Lower lobe of right lung (tissue), 2 donors: ENCODE data around the gene NKAIN1. TPM values are rescaled to one million over a fixed set of nuclear protein-coding genes. Genes with fewer than 3 reads are reported as not detected.

Experiments used
- ATAC-seq, 2 donors: fragments of 200-7000 bp; cut with Tn5 transposase; one replicate each; pipeline ENCODE4 v1.9.1; 2020 to 2022; ENCODE audit warnings: mild to moderate bottlenecking in 2 of 2, moderate library complexity in 2 of 2
- DNase-seq: peaks from one replicate; pipeline ENCODE4 v3.0.0-alpha.2; 2020
- H3K27ac ChIP-seq: fragments of 200-600 bp; one replicate; pipeline ENCODE4 v1.8.0; 2022
- H3K27me3 ChIP-seq: fragments of 200-600 bp; one replicate; pipeline ENCODE4 v1.8.0; 2022; ENCODE audit warnings: low read depth
- H3K36me3 ChIP-seq: fragments of 200-600 bp; one replicate; pipeline ENCODE4 v1.8.0; 2022; ENCODE audit warnings: mild to moderate bottlenecking
- H3K4me1 ChIP-seq: fragments of 200-600 bp; one replicate; pipeline ENCODE4 v1.8.0; 2022
- H3K4me3 ChIP-seq: fragments of 200-600 bp; one replicate; pipeline ENCODE4 v1.8.0; 2022; ENCODE audit warnings: mild to moderate bottlenecking
- H3K9me3 ChIP-seq: fragments of 200-600 bp; one replicate; pipeline ENCODE4 v1.8.0; 2022
- CTCF ChIP-seq: fragments of 200-600 bp; IDR thresholded peaks from one replicate; pipeline ENCODE4 v1.8.0; 2022; ENCODE audit warnings: antibody characterized with exemption, mild to moderate bottlenecking
- intact Hi-C: fragments of 100-400 bp; cut with DNase I; formaldehyde crosslinking; loops from one replicate; pipeline ENCODE4 v1.11.0; 2022
- total RNA-seq: library from RNA; stranded (reverse); fragmentation: NEBNext Ultra II Directional; extraction: Animal tissue kit (Norgen Biotek cat#: 25700); gene quantifications from one replicate; pipeline ENCODE4 v1.2.1, GENCODE V29; 2021
- donor health status: DM: no; HTN: yes; CAD: no; lungs with severe emphysema.

NKAIN1 gene
- total RNA-seq, 1 donor from 2014 or later = not detected

DNA sequence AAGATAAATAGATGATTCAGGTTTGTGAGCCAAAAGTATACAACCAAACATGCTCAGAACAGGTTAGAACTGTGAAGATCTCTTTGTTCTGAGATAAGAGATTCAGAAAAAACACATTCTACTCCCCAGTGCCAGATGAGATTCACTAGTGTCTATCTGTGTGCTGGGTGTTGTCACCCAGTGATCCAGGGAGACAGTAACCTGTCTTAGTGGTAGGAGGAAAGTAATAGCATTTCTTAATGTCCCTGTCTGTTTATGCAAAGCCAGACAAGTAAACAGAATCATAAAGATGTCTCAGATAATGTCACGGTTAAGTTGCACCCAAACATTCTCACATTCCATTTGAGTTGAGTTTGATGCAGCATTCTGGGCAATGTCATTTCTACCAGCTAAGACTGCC is 18.9 kb upstream of the NKAIN1 start:
- intact Hi-C loops = no loop called here
- TF ChIP-seq CTCF = no peak
- DNase-seq (no peak), ATAC-seq (no peak)
- Histone ChIP-seq H3K27me3 (no peaks in the 10 kb centered on the region), H3K36me3 (peaks cover 66% of the 10 kb centered on the region), H3K4me3 (no peak overlapping the region), H3K9me3 (no peaks in the 10 kb centered on the region), H3K27ac (no peak overlapping the region), H3K4me1 (no peaks in the 10 kb centered on the region)

GRCh38 chr1:31257213-31257612 is 17.5 kb upstream of the NKAIN1 start:
- DNase-seq (no peak), ATAC-seq (no peak)
- Histone ChIP-seq H3K4me1 (no peaks in the 10 kb centered on the region), H3K36me3 (peaks cover 53% of the 10 kb centered on the region), H3K27me3 (no peaks in the 10 kb centered on the region), H3K4me3 (no peak overlapping the region), H3K27ac (no peak overlapping the region), H3K9me3 (no peaks in the 10 kb centered on the region)
- intact Hi-C loops = no loop called here
- TF ChIP-seq CTCF = no peak

GRCh38 chr1:31249854-31250253 is 10.2 kb upstream of the NKAIN1 start:
- no peaks in the 10 kb centered on the region for H3K4me1 ChIP-seq
- H3K27me3 ChIP-seq = no peaks in the 10 kb centered on the region
- DNase-seq (no peak), ATAC-seq (no peak)
- H3K27ac ChIP-seq = no peak overlapping the region
- intact Hi-C loops = no loop called here
- H3K4me3 ChIP-seq = no peak overlapping the region
- no peak for TF ChIP-seq CTCF
- H3K9me3 ChIP-seq = no peaks in the 10 kb centered on the region
- H3K36me3 ChIP-seq = no peaks in the 10 kb centered on the region

DNA sequence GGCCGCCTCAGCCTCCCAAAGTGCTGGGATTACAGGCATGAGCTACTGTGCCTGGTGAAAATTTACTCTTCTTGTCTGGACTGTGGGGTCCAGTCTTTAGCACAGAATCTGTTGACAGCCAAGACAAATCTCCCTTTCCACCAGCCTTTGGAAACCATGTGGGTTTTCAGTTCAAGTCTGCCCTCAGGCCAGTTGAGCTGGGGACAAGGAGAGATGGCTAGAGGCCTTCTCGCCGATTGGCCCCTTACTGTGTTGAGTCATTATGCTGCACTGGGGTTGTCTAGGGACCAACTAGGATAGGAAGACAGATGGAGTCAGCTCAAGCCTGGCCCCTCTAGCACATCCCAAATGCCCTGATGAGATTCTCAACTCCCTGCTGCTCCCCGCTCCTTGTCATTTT is 8.6 kb upstream of the NKAIN1 start:
- Histone ChIP-seq H3K27ac (no peak overlapping the region), H3K4me1 (no peaks in the 10 kb centered on the region), H3K36me3 (no peaks in the 10 kb centered on the region), H3K4me3 (no peak overlapping the region), H3K27me3 (no peaks in the 10 kb centered on the region), H3K9me3 (no peaks in the 10 kb centered on the region)
- TF ChIP-seq CTCF = no peak
- no peak for DNase-seq
- intact Hi-C loops = no loop called here
- ATAC-seq = no peak

GRCh38 chr1:31244326-31244725 is 4.6 kb upstream of the NKAIN1 start:
- Histone ChIP-seq H3K27ac (no peak overlapping the region), H3K36me3 (no peaks in the 10 kb centered on the region), H3K9me3 (no peaks in the 10 kb centered on the region), H3K27me3 (peaks cover 22% of the 10 kb centered on the region), H3K4me1 (peaks cover 4% of the 10 kb centered on the region), H3K4me3 (no peak overlapping the region)
- TF ChIP-seq CTCF = no peak
- intact Hi-C loops = no loop called here
- no peak for ATAC-seq
- no peak for DNase-seq
